ENCODE data around the gene LRFN4.

DNA sequence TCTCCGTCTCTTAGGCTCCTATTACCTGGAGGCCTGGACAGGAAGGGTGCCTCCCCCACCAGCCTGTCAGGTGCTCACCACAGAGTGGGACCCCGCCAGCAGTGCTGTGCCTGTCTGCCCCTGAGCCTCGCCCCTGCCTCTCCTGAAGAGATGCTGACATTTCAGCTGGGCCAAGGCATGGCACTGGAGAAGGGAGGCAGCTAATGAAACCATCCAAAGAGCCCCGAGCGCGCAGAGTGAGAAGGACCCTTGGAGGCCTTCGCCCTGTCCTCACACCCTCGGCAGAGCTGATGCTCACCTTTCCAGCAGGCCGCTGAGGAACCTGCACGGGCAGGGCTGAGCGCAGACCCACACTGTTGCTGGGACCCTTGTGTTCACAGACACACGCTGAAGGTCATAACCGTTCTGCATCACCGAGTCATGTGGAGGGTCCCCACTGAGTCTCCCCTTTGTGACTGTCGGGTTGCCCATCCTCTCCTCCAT, 2.1 kb upstream of the LRFN4 start:
- TF ChIP-seq, protein P1, sequence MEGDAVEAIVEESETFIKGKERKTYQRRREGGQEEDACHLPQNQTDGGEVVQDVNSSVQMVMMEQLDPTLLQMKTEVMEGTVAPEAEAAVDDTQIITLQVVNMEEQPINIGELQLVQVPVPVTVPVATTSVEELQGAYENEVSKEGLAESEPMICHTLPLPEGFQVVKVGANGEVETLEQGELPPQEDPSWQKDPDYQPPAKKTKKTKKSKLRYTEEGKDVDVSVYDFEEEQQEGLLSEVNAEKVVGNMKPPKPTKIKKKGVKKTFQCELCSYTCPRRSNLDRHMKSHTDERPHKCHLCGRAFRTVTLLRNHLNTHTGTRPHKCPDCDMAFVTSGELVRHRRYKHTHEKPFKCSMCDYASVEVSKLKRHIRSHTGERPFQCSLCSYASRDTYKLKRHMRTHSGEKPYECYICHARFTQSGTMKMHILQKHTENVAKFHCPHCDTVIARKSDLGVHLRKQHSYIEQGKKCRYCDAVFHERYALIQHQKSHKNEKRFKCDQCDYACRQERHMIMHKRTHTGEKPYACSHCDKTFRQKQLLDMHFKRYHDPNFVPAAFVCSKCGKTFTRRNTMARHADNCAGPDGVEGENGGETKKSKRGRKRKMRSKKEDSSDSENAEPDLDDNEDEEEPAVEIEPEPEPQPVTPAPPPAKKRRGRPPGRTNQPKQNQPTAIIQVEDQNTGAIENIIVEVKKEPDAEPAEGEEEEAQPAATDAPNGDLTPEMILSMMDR (IDR thresholded peaks at IDR 0.05): no peak
- TF ChIP-seq EP300 (IDR thresholded peaks at IDR 0.05) (no peak), POLR2AphosphoS5 (IDR thresholded peaks at IDR 0.05) (no peak)
